Hepatocyte (in vitro differentiated cells): ENCODE results near the gene E2F1. TPM values are rescaled to one million over a fixed set of nuclear protein-coding genes. Genes with fewer than 3 reads are reported as not detected.

Source experiments
- DNase-seq: peaks from one replicate; pipeline ENCODE4 v3.0.0-alpha.2; 2016; ENCODE audit warnings: low spot score
- H2AFZ ChIP-seq: fragments of 200-600 bp; sonication (generic); 2 replicates; pipeline ENCODE4 v1.6.0; 2016; ENCODE audit warnings: antibody characterized with exemption, mild to moderate bottlenecking
- H3K27ac ChIP-seq: fragments of 200-600 bp; sonication (generic); 2 replicates; pipeline ENCODE4 v1.5.1; 2016; ENCODE audit warnings: mild to moderate bottlenecking
- H3K27me3 ChIP-seq: fragments of 200-600 bp; sonication (generic); 2 replicates; pipeline ENCODE4 v1.6.1; 2016
- H3K36me3 ChIP-seq: fragments of 200-600 bp; sonication (generic); replicated peaks from 2 replicates; pipeline ENCODE4 v1.5.1; 2016; ENCODE audit warnings: low read depth; ENCODE audit not compliant: insufficient read depth
- H3K4me1 ChIP-seq: fragments of 200-600 bp; sonication (generic); 2 replicates; pipeline ENCODE4 v1.5.1; 2016; ENCODE audit warnings: mild to moderate bottlenecking, moderate library complexity; ENCODE audit not compliant: insufficient read depth
- H3K4me2 ChIP-seq: fragments of 200-600 bp; sonication (generic); 2 replicates; pipeline ENCODE4 v1.6.0; 2016
- H3K4me3 ChIP-seq: fragments of 200-600 bp; sonication (generic); 2 replicates; pipeline ENCODE4 v1.5.1; 2016; ENCODE audit warnings: mild to moderate bottlenecking
- H3K79me2 ChIP-seq: fragments of 200-600 bp; sonication (generic); 2 replicates; pipeline ENCODE4 v1.6.0; 2017; ENCODE audit warnings: mild to moderate bottlenecking
- H3K9me2 ChIP-seq: fragments of 200-600 bp; sonication (generic); replicated peaks from 2 replicates; pipeline ENCODE4 v1.6.0; 2017; ENCODE audit warnings: mild to moderate bottlenecking; ENCODE audit not compliant: insufficient read depth
- H3K9me3 ChIP-seq: fragments of 200-600 bp; sonication (generic); 2 replicates; pipeline ENCODE4 v1.5.1; 2016; ENCODE audit warnings: low read depth, mild to moderate bottlenecking
- H4K20me1 ChIP-seq: fragments of 200-600 bp; sonication (generic); 2 replicates; pipeline ENCODE4 v1.6.0; 2016; ENCODE audit warnings: mild to moderate bottlenecking; ENCODE audit not compliant: insufficient read depth, poor library complexity, severe bottlenecking
- CTCF ChIP-seq: fragments of 200-600 bp; sonication (generic); IDR thresholded peaks from 2 replicates; pipeline ENCODE4 v1.5.1; 2016; ENCODE audit warnings: antibody characterized with exemption, mild to moderate bottlenecking; ENCODE audit not compliant: poor library complexity
- EZH2 ChIP-seq: fragments of 200-600 bp; sonication (generic); IDR thresholded peaks from 2 replicates; pipeline ENCODE4 v1.6.1; 2016; ENCODE audit warnings: antibody characterized with exemption, mild to moderate bottlenecking, borderline replicate concordance
- EZH2phosphoT487 ChIP-seq: fragments of 200-600 bp; sonication (generic); IDR thresholded peaks from one replicate; pipeline ENCODE4 v1.6.1; 2018; ENCODE audit warnings: antibody characterized with exemption, mild to moderate bottlenecking, low read depth, moderate library complexity; ENCODE audit not compliant: unreplicated experiment, severe bottlenecking
- WGBS: methylation state at CpG from one replicate; pipeline ENCODE4 v1.1.6; 2016; ENCODE audit warnings: low lambda C conversion rate; ENCODE audit errors: missing lambda C conversion rate; 5-methylcytosine and 5-hydroxymethylcytosine counted together
- polyA plus RNA-seq: library from polyadenylated mRNA; unstranded; fragments of >200 nt; fragmentation: Nextera tagmentation; extraction: Ambion mirVana; gene quantifications from 2 replicates; pipeline ENCODE4 v1.2.1, GENCODE V29; 2016
- total RNA-seq: library from RNA; depleted of rRNA; stranded (reverse); fragments of >200 nt; gene quantifications from 2 replicates; pipeline ENCODE4 v1.2.3, GENCODE V29; 2014

The E2F1 gene
- total RNA-seq = 9.1 and 11.0 TPM in 2 replicates
- polyA plus RNA-seq = 11.8 and 14.3 TPM in 2 replicates

GRCh38 chr20:33686100-33686983 lies at the start of gene E2F1:
Gene E2F1, minus strand, starts transcription at chr20:33686385. Its CDS starts 121 bp downstream, at chr20:33686264.
- no peaks in the 10 kb centered on the region for H3K36me3 ChIP-seq
- no peaks in the 10 kb centered on the region for H3K9me2 ChIP-seq
- H2AFZ ChIP-seq = peak within 1 kb of the TSS; percentile 69
- no peaks in the 10 kb centered on the region for H3K27me3 ChIP-seq
- H3K4me3 ChIP-seq = peak within 1 kb of the TSS; percentile 24
- no peaks in the 10 kb centered on the region for H3K9me3 ChIP-seq
- H4K20me1 ChIP-seq = no peaks in the 10 kb centered on the region
- peak within 1 kb of the TSS; percentile 91 for H3K4me2 ChIP-seq
- 4% methylated on average over 69 of the region's 101 CpGs for WGBS
- peak within 1 kb of the TSS; percentile 34 for H3K27ac ChIP-seq
- peak; percentile 99 for DNase-seq
- peaks cover 30% of the 10 kb centered on the region for H3K79me2 ChIP-seq
- H3K4me1 ChIP-seq = peaks cover 11% of the 10 kb centered on the region
- no peak for TF ChIP-seq EZH2phosphoT487
- peak; percentile 36 for TF ChIP-seq CTCF

- peak overlapping the region; percentile 0 for H2AFZ ChIP-seq
- H3K27me3 ChIP-seq = no peaks in the 10 kb centered on the region
- H3K79me2 ChIP-seq = no peaks in the 10 kb centered on the region
- H3K4me2 ChIP-seq = peak overlapping the region; percentile 89
- peaks cover 26% of the 10 kb centered on the region for H3K4me1 ChIP-seq
- peak; percentile 73 for DNase-seq
- no peaks in the 10 kb centered on the region for H4K20me1 ChIP-seq
- 73% methylated on average over 6 of the region's 6 CpGs for WGBS
- peak overlapping the region; percentile 95 for H3K27ac ChIP-seq
- no peak overlapping the region for H3K4me3 ChIP-seq
- no peaks in the 10 kb centered on the region for H3K9me2 ChIP-seq
- no peaks in the 10 kb centered on the region for H3K36me3 ChIP-seq
- no peak for TF ChIP-seq CTCF
- no peak for TF ChIP-seq EZH2phosphoT487
- TF ChIP-seq EZH2 = no peak
- H3K9me3 ChIP-seq = peaks cover 8% of the 10 kb centered on the region
These were observed 47.7 kb upstream of the E2F1 start for GRCh38 chr20:33733654-33734576.

- H3K4me1 ChIP-seq = peaks cover 26% of the 10 kb centered on the region
- 6% methylated on average over 28 of the region's 68 CpGs for WGBS
- H3K36me3 ChIP-seq = no peaks in the 10 kb centered on the region
- H3K4me2 ChIP-seq = peak overlapping the region; percentile 89
- H3K9me3 ChIP-seq = peaks cover 5% of the 10 kb centered on the region
- H3K4me3 ChIP-seq = peak overlapping the region; percentile 48
- no peaks in the 10 kb centered on the region for H3K9me2 ChIP-seq
- H3K27me3 ChIP-seq = no peaks in the 10 kb centered on the region
- no peaks in the 10 kb centered on the region for H4K20me1 ChIP-seq
- DNase-seq = no peak
- TF ChIP-seq EZH2phosphoT487 (no peak), EZH2 (no peak), CTCF (no peak)
- peak overlapping the region; percentile 91 for H2AFZ ChIP-seq
- peak overlapping the region; percentile 95 for H3K27ac ChIP-seq
- no peaks in the 10 kb centered on the region for H3K79me2 ChIP-seq
These were observed 46.2 kb upstream of the E2F1 start for GRCh38 chr20:33732166-33732970.
